Neural progenitor cell (in vitro differentiated cells): ENCODE data around the gene BICDL1. TPM values are rescaled to one million over a fixed set of nuclear protein-coding genes. Genes with fewer than 3 reads are reported as not detected.

ENCODE experiments used
- DNase-seq: peaks from one replicate; pipeline ENCODE4 v3.0.0-alpha.2; 2016; ENCODE audit warnings: low spot score
- H2AFZ ChIP-seq: fragments of 200-600 bp; sonication (generic); replicated peaks from 2 replicates; pipeline ENCODE4 v1.6.1; 2016; ENCODE audit warnings: antibody characterized with exemption
- H3F3A ChIP-seq: fragments of 200-600 bp; sonication (generic); 2 replicates; pipeline ENCODE4 v1.6.1; 2016; ENCODE audit warnings: antibody characterized with exemption, low read depth
- H3K27ac ChIP-seq: fragments of 200-600 bp; sonication (generic); 2 replicates; pipeline ENCODE4 v1.5.1; 2016; ENCODE audit warnings: mild to moderate bottlenecking
- H3K27me3 ChIP-seq: fragments of 200-600 bp; sonication (generic); 2 replicates; pipeline ENCODE4 v1.6.1; 2016; ENCODE audit warnings: mild to moderate bottlenecking, moderate library complexity
- H3K36me3 ChIP-seq: fragments of 200-600 bp; sonication (generic); 2 replicates; pipeline ENCODE4 v1.5.1; 2016
- H3K4me1 ChIP-seq: fragments of 200-600 bp; sonication (generic); 2 replicates; pipeline ENCODE4 v1.6.1; 2016; ENCODE audit warnings: mixed run types
- H3K4me2 ChIP-seq: fragments of 200-600 bp; sonication (generic); 2 replicates; pipeline ENCODE4 v1.6.1; 2016
- H3K4me3 ChIP-seq: fragments of 200-600 bp; sonication (generic); 2 replicates; pipeline ENCODE4 v1.5.1; 2016
- H3K79me2 ChIP-seq: fragments of 200-600 bp; sonication (generic); 2 replicates; pipeline ENCODE4 v1.6.1; 2016; ENCODE audit warnings: low read depth
- H3K9ac ChIP-seq: fragments of 200-600 bp; sonication (generic); 2 replicates; pipeline ENCODE4 v1.6.1; 2016
- H3K9me3 ChIP-seq: fragments of 200-600 bp; sonication (generic); 2 replicates; pipeline ENCODE4 v1.5.1; 2016; ENCODE audit warnings: low read depth
- H4K20me1 ChIP-seq: fragments of 200-600 bp; sonication (generic); 2 replicates; pipeline ENCODE4 v1.6.1; 2016; ENCODE audit warnings: low read depth
- H3K27ac Mint-ChIP-seq: 3 replicates; pipeline ENCODE4 v1.8.0; 2021; ENCODE audit warnings: mixed read lengths
- H3K27me3 Mint-ChIP-seq: 2 replicates; pipeline ENCODE4 v1.8.0; 2022; ENCODE audit warnings: low read depth, mild to moderate bottlenecking, inconsistent platforms, moderate library complexity, mixed read lengths; ENCODE audit not compliant: insufficient read depth
- H3K36me3 Mint-ChIP-seq: 3 replicates; pipeline ENCODE4 v1.8.0; 2021; ENCODE audit warnings: mixed read lengths
- H3K4me1 Mint-ChIP-seq: 3 replicates; pipeline ENCODE4 v1.8.0; 2021; ENCODE audit warnings: mixed read lengths
- H3K4me3 Mint-ChIP-seq: 3 replicates; pipeline ENCODE4 v1.8.0; 2021; ENCODE audit warnings: mild to moderate bottlenecking, moderate library complexity, mixed read lengths
- H3K9me3 Mint-ChIP-seq: 3 replicates; pipeline ENCODE4 v1.8.0; 2020; ENCODE audit warnings: mixed read lengths
- EZH2 ChIP-seq: fragments of 200-600 bp; sonication (generic); IDR thresholded peaks from 2 replicates; pipeline ENCODE4 v1.6.1; 2017; ENCODE audit warnings: antibody characterized with exemption, mild to moderate bottlenecking, moderate library complexity
- EZH2phosphoT487 ChIP-seq: fragments of 200-600 bp; sonication (generic); IDR thresholded peaks from 2 replicates; pipeline ENCODE4 v1.6.1; 2017; ENCODE audit warnings: antibody characterized with exemption
- total RNA-seq: library from RNA; depleted of rRNA; stranded (reverse); fragments of >200 nt; gene quantifications from 2 replicates; pipeline ENCODE4 v1.2.3, GENCODE V29; 2015; ENCODE audit warnings: low replicate concordance
- TF ChIP-seq, protein P1 (sequence below): fragments of 200-600 bp; sonication (generic); IDR thresholded peaks from 2 replicates; pipeline ENCODE4 v1.5.1; 2017; ENCODE audit warnings: antibody characterized with exemption, mild to moderate bottlenecking

The BICDL1 gene
- total RNA-seq, 1 donor from 2014 or later = 3.8 TPM

DNA sequence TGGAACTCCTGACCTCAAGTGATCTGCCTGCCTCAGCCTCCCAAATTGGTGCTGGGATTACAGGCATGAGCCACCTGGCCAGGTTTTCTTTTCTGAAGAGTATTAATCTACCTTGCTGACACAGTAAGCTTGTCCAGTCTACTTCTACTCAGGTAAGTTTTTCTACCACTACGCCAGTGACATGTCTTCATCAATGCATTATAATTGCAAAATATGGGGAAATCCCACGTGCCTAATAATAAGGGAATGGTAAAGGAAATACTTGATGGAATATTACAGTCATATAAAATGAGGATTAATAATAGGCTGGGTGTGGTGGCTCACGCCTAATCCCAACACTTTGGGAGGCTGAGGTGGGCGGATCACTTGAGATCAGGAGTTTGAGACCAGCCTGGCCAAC is 65.3 kb downstream of the BICDL1 start:
- H3K9ac ChIP-seq = no peak overlapping the region
- H4K20me1 ChIP-seq = no peaks in the 10 kb centered on the region
- H3K9me3 Mint-ChIP-seq = peaks cover 2% of the 10 kb centered on the region
- H3K9me3 ChIP-seq = no peaks in the 10 kb centered on the region
- TF ChIP-seq, protein P1, sequence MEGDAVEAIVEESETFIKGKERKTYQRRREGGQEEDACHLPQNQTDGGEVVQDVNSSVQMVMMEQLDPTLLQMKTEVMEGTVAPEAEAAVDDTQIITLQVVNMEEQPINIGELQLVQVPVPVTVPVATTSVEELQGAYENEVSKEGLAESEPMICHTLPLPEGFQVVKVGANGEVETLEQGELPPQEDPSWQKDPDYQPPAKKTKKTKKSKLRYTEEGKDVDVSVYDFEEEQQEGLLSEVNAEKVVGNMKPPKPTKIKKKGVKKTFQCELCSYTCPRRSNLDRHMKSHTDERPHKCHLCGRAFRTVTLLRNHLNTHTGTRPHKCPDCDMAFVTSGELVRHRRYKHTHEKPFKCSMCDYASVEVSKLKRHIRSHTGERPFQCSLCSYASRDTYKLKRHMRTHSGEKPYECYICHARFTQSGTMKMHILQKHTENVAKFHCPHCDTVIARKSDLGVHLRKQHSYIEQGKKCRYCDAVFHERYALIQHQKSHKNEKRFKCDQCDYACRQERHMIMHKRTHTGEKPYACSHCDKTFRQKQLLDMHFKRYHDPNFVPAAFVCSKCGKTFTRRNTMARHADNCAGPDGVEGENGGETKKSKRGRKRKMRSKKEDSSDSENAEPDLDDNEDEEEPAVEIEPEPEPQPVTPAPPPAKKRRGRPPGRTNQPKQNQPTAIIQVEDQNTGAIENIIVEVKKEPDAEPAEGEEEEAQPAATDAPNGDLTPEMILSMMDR = no peak
- no peak for TF ChIP-seq EZH2
- TF ChIP-seq EZH2phosphoT487 = no peak
- no peaks in the 10 kb centered on the region for H3K79me2 ChIP-seq
- no peaks in the 10 kb centered on the region for H3K27me3 ChIP-seq
- no peak overlapping the region for H3K4me3 Mint-ChIP-seq
- DNase-seq = no peak
- no peak overlapping the region for H3K4me3 ChIP-seq
- no peak overlapping the region for H3K4me2 ChIP-seq
- no peak overlapping the region for H2AFZ ChIP-seq
- no peaks in the 10 kb centered on the region for H3K4me1 ChIP-seq
- H3K27ac ChIP-seq = no peak overlapping the region
- peaks cover 7% of the 10 kb centered on the region for H3K4me1 Mint-ChIP-seq
- H3K36me3 ChIP-seq = no peaks in the 10 kb centered on the region
- H3K27ac Mint-ChIP-seq = no peak overlapping the region
- H3F3A ChIP-seq = no peaks in the 10 kb centered on the region
- peaks cover 2% of the 10 kb centered on the region for H3K27me3 Mint-ChIP-seq
- H3K36me3 Mint-ChIP-seq = no peaks in the 10 kb centered on the region

DNA sequence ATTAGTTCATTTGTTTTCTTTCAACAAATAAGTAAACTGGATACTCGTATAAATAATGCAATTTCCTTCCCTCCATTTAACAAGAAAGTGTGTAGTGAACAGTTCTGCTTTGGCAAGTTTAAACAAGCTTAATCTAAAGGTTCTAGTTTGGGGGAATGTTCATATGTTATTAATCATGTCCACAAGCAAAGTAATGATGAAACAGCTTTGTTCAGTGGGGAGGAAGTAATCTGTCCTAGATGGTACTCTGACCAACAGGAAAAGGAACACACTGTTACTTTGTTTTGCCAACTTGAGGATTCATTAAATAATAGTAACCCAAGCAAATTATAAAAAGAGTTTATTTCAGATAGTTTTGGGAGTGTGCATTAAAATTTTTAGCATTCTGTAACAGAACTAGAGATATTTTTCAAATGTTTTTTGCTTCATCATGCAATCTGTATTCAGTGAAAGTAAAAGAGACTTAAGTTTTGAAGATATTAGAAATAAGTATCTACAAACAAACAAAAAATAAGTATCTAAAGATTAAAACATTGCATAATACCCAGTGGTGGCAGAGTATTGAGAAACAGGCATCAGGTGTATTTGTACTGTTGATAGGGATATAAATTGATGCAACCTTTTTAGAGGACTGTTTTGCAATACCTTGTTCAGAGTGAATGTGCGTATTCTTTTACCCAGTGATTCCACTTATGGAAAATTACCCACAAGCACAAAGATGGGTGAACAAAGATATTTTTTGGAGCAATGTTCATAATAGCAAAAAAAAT is 66.4 kb downstream of the BICDL1 start:
- Histone ChIP-seq H3F3A (no peaks in the 10 kb centered on the region), H3K79me2 (no peaks in the 10 kb centered on the region), H3K36me3 (no peaks in the 10 kb centered on the region), H2AFZ (no peak overlapping the region), H4K20me1 (no peaks in the 10 kb centered on the region), H3K4me1 (no peaks in the 10 kb centered on the region), H3K4me3 (no peak overlapping the region), H3K4me2 (no peak overlapping the region), H3K9ac (no peak overlapping the region), H3K9me3 (no peaks in the 10 kb centered on the region), H3K27me3 (no peaks in the 10 kb centered on the region), H3K27ac (no peak overlapping the region)
- no peak for TF ChIP-seq EZH2phosphoT487
- TF ChIP-seq, protein P1 = no peak
- TF ChIP-seq EZH2 = no peak
- DNase-seq = no peak
- Mint-ChIP-seq H3K4me1 (peaks cover 7% of the 10 kb centered on the region), H3K36me3 (no peaks in the 10 kb centered on the region), H3K27ac (no peak overlapping the region), H3K4me3 (no peak overlapping the region), H3K9me3 (peaks cover 2% of the 10 kb centered on the region), H3K27me3 (peaks cover 2% of the 10 kb centered on the region)

DNA sequence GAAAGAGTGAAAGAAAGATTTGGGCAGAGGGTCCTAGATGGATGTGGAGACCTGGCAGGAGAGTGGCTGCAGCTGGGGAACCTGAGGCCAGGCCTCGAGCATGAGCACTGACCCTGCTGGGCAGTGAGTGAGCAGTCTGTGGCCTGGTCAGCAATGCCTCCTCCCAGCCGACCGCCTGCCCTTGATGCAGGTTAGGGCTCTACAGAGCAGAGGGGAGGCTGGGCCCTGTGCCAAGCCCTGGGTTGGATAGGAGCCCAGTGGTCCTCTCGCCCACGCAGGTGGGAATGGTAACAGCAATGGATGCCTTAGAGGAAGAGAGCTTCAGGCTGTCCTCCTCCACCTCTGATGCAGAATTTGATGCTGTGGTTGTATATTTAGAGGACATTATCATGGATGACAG is 67.7 kb downstream of the BICDL1 start:
- Histone ChIP-seq H3K4me2 (no peak overlapping the region), H3K79me2 (no peaks in the 10 kb centered on the region), H2AFZ (no peak overlapping the region), H3K27me3 (no peaks in the 10 kb centered on the region), H3K36me3 (no peaks in the 10 kb centered on the region), H4K20me1 (no peaks in the 10 kb centered on the region), H3K4me1 (no peaks in the 10 kb centered on the region), H3K9ac (no peak overlapping the region), H3K27ac (no peak overlapping the region), H3K4me3 (no peak overlapping the region), H3K9me3 (no peaks in the 10 kb centered on the region), H3F3A (no peaks in the 10 kb centered on the region)
- peaks cover 11% of the 10 kb centered on the region for H3K4me1 Mint-ChIP-seq
- H3K27ac Mint-ChIP-seq = no peak overlapping the region
- H3K36me3 Mint-ChIP-seq = no peaks in the 10 kb centered on the region
- TF ChIP-seq, protein P1 = no peak
- TF ChIP-seq EZH2 (no peak), EZH2phosphoT487 (no peak)
- H3K9me3 Mint-ChIP-seq = peaks cover 2% of the 10 kb centered on the region
- DNase-seq = no peak
- H3K4me3 Mint-ChIP-seq = no peak overlapping the region
- peaks cover 2% of the 10 kb centered on the region for H3K27me3 Mint-ChIP-seq
